HepG2 (cell line): Measurements from ENCODE around the gene THADA. TPM values are rescaled to one million over a fixed set of nuclear protein-coding genes. Genes with fewer than 3 reads are reported as not detected.
A peak's percentile ranks its signal among the peaks of the same experiment; 100 is the strongest.

Experiments used
- ATAC-seq: fragments of 200-7000 bp; cut with Tn5 transposase; 3 replicates; pipeline ENCODE4 v1.9.1; 2020; ENCODE audit warnings: mild to moderate bottlenecking, moderate library complexity
- BruUV-seq: library from RNA; stranded (reverse); fragments of 400-500 nt; replicated peaks from 2 replicates; lab custom pipeline; 2021; lab: Mats Ljungman, UMichigan
- CTCF ChIA-PET: fragments of 300-600 bp; formaldehyde crosslinking; extraction: SDS; loops from one replicate; lab custom pipeline; 2021; ENCODE audit warnings: low total read pairs, inconsistent platforms, low intra/inter-chr PET ratio; lab: Yijun Ruan, JAX
- POLR2A ChIA-PET: fragments of 350-600 bp; sonication (Branson Sonifier 250); formaldehyde crosslinking; loops from one replicate; lab custom pipeline; 2020; ENCODE audit warnings: antibody characterized with exemption, inconsistent platforms; lab: Yijun Ruan, JAX
- DNase-seq: peaks from one replicate; pipeline ENCODE4 v3.0.0-alpha.2; 2015; ENCODE audit warnings: low spot score
- FAIRE-seq: peaks from 3 replicates; lab custom pipeline; 2011; peaks lifted over from hg19 to GRCh38; lab: Jason Lieb, UNC
- H2AFZ ChIP-seq: one replicate; pipeline ENCODE4 v1.6.1; 2011; ENCODE audit warnings: low read length, inconsistent platforms
- H3K27ac ChIP-seq: fragments of 300-600 bp; 3 replicates; pipeline ENCODE4 v1.8.0; 2011; ENCODE audit warnings: mixed run types, mild to moderate bottlenecking, mixed read lengths, low read length, inconsistent platforms; ENCODE audit not compliant: insufficient read depth; ENCODE audit errors: extremely low read length
- H3K27me3 ChIP-seq, 2 experiments: fragments of 200-600 bp in 1 of 2; 2 replicates in 1 of 2; 3 replicates in 1 of 2; pipeline versions ENCODE4 v1.6.0 to v1.8.0; 2011; ENCODE audit warnings: low read length in 2 of 2, mild to moderate bottlenecking in 2 of 2, moderate library complexity in 2 of 2, inconsistent platforms in 1 of 2; ENCODE audit not compliant: insufficient read depth in 2 of 2, control insufficient read depth in 1 of 2
- H3K36me3 ChIP-seq, 2 experiments: fragments of 200-600 bp in 1 of 2; replicated peaks in 1 of 2; 2 replicates in 1 of 2; 3 replicates in 1 of 2; pipeline versions ENCODE4 v1.5.1 to v1.8.0; 2011; ENCODE audit warnings: low read length in 2 of 2, inconsistent platforms in 1 of 2; ENCODE audit not compliant: insufficient read depth in 2 of 2, control insufficient read depth in 1 of 2
- H3K4me1 ChIP-seq: 2 replicates; pipeline ENCODE4 v1.5.1; 2012; ENCODE audit warnings: low read length, inconsistent platforms; ENCODE audit not compliant: insufficient read depth
- H3K4me2 ChIP-seq: 2 replicates; pipeline ENCODE4 v1.6.0; 2011; ENCODE audit warnings: low read depth, low read length, inconsistent platforms
- H3K4me3 ChIP-seq, 3 experiments: fragments of 200-600 bp in 1 of 3; sonication (generic), shearing (Covaris generic) in 1 of 3; replicated peaks in 1 of 3; 2 replicates each; pipeline ENCODE4 v1.5.1; 2011 to 2016; ENCODE audit warnings: low read length in 3 of 3, inconsistent platforms in 2 of 3, low read depth in 2 of 3, mild to moderate bottlenecking in 2 of 3, control low read depth in 1 of 3, mixed read lengths in 1 of 3; ENCODE audit not compliant: insufficient read depth in 1 of 3
- H3K79me2 ChIP-seq: one replicate; pipeline ENCODE4 v1.6.1; 2011; ENCODE audit warnings: low read length, inconsistent platforms; ENCODE audit not compliant: insufficient read depth
- H3K9ac ChIP-seq: 2 replicates; pipeline ENCODE4 v1.6.0; 2011; ENCODE audit warnings: mild to moderate bottlenecking, low read depth, low read length, inconsistent platforms; ENCODE audit not compliant: insufficient read depth
- H3K9me3 ChIP-seq: 2 replicates; pipeline ENCODE4 v1.5.1; 2012; ENCODE audit warnings: mild to moderate bottlenecking, low read length
- H4K20me1 ChIP-seq: 2 replicates; pipeline ENCODE4 v1.6.0; 2011; ENCODE audit warnings: inconsistent platforms, mild to moderate bottlenecking, low read length, moderate library complexity; ENCODE audit not compliant: insufficient read depth
- CSRNP1 ChIP-seq: sonication (generic); formaldehyde crosslinking; IDR thresholded peaks from 2 replicates; pipeline ENCODE4 v1.8.1; 2023; ENCODE audit warnings: mild to moderate bottlenecking, missing genetic modification reagents
- FOSL2 ChIP-seq: sonication (generic); formaldehyde crosslinking; IDR thresholded peaks from 2 replicates; pipeline ENCODE4 v1.4.0; 2020; ENCODE audit warnings: missing genetic modification reagents
- JUNB ChIP-seq: sonication (generic); formaldehyde crosslinking; IDR thresholded peaks from 2 replicates; pipeline ENCODE4 v1.8.0; 2022; ENCODE audit warnings: missing genetic modification reagents, mild to moderate bottlenecking, borderline replicate concordance
- MAFF ChIP-seq: IDR thresholded peaks from 2 replicates; pipeline ENCODE4 v1.6.1; 2011; ENCODE audit warnings: low read depth, low read length, improper control_type of control experiment
- MAFK ChIP-seq, 2 experiments: IDR thresholded peaks in 1 of 2; conservative IDR thresholded peaks in 1 of 2; 2 replicates each; pipeline ENCODE4 v1.6.1; 2011; ENCODE audit warnings: improper control_type of control experiment in 2 of 2, low read length in 2 of 2
- WGBS: methylation state at CpG from one replicate; pipeline ENCODE4 v1.1.6; 2017; ENCODE audit warnings: low lambda C conversion rate; 5-methylcytosine and 5-hydroxymethylcytosine counted together
- in situ Hi-C: cut with HindIII; loops from 2 replicates; pipeline ENCODE4 v1.10.0; 2017; ENCODE audit warnings: low pct_unique_long_range_greater_than_20kb; ENCODE audit not compliant: extremely low pct_ligation_motif_present
- intact Hi-C: fragments of 100-400 bp; cut with micrococcal nuclease; formaldehyde crosslinking; loops from one replicate; pipeline ENCODE4 v1.10.0; 2022; ENCODE audit not compliant: unreplicated experiment
- polyA plus RNA-seq, 8 experiments: library from polyadenylated mRNA; depleted of rRNA in 3 of 8; stranded (reverse) in 7 of 8; unstranded in 1 of 8; fragments of >200 nt; fragmentation: Illumina TruSeq in 4 of 8; extraction: Trizol in 4 of 8; gene quantifications; 2 replicates each; pipeline versions ENCODE4 v1.2.1 to v1.2.3, GENCODE V29; 2011 to 2016; ENCODE audit warnings: low read depth in 4 of 8, missing spikeins in 1 of 8, mixed read lengths in 1 of 8; ENCODE audit not compliant: insufficient read depth in 1 of 8
- total RNA-seq, 5 experiments: library from RNA; depleted of rRNA; stranded (reverse); fragments of >200 nt; fragmentation: Illumina TruSeq; extraction: Trizol; gene quantifications; 2 replicates each; pipeline ENCODE4 v1.2.3, GENCODE V29; 2016; ENCODE audit warnings: low read depth in 1 of 5

Gene THADA
- total and polyA plus RNA-seq, 2 of the 13 experiments (the other 11 are each of a cell fraction or from before 2014, with no cell fraction given) = 12.7 to 21.7 TPM

GRCh38 chr2:43294973-43295603 lies 300.8 kb downstream of the THADA start:
- DNase-seq (no peak), FAIRE-seq (no peak), ATAC-seq (no peak)
- ChIA-PET POLR2A (interaction anchor here (2.0 to 2.6 kb wide), 2 partner anchors 68 to 317 kb away, joined by 6 to 16 read pairs; partner anchors contain the start of gene ZFP36L2), CTCF (no interaction called here)
- peaks cover 71% of the 10 kb centered on the region for H3K4me1 ChIP-seq
- WGBS = 93% methylated on average over 5 of the region's 5 CpGs
- H3K9ac ChIP-seq = peak overlapping the region; percentile 45
- H3K9me3 ChIP-seq = no peaks in the 10 kb centered on the region
- intact Hi-C loops (loop anchor here (5.0 kb wide), 1 partner anchor 82 kb away; no protein-coding TSS in a partner anchor), in situ Hi-C loops (no loop called here)
- no peaks in the 10 kb centered on the region for H3K27me3 ChIP-seq
- no peaks in the 10 kb centered on the region for H3K79me2 ChIP-seq
- no peak overlapping the region for H3K4me3 ChIP-seq
- H3K27ac ChIP-seq = peak overlapping the region; percentile 82
- TF ChIP-seq FOSL2 (peak; percentile 5; the same call in 1 of the 2 replicates), MAFF (peak; percentile 55; the same call in 1 of the 2 replicates), MAFK (conservative IDR thresholded peaks at IDR 0.05 in 1 of 2, IDR thresholded peaks at IDR 0.05 in 1 of 2; ENCODE audit: low read length in 2 of 2) (peak; percentile 66 to 79), CSRNP1 (CRISPR knock-in tag) (no peak), JUNB (CRISPR knock-in tag) (no peak)
- no peak overlapping the region for H3K4me2 ChIP-seq
- no peaks in the 10 kb centered on the region for H4K20me1 ChIP-seq
- no TSS peak for BruUV-seq
- no peak overlapping the region for H2AFZ ChIP-seq
- peaks cover 0 to 13% of the 10 kb centered on the region in 2 experiments; a peak in 2 of 5 replicates for H3K36me3 ChIP-seq
